Measurements from ENCODE around the gene MRE11.

DNA sequence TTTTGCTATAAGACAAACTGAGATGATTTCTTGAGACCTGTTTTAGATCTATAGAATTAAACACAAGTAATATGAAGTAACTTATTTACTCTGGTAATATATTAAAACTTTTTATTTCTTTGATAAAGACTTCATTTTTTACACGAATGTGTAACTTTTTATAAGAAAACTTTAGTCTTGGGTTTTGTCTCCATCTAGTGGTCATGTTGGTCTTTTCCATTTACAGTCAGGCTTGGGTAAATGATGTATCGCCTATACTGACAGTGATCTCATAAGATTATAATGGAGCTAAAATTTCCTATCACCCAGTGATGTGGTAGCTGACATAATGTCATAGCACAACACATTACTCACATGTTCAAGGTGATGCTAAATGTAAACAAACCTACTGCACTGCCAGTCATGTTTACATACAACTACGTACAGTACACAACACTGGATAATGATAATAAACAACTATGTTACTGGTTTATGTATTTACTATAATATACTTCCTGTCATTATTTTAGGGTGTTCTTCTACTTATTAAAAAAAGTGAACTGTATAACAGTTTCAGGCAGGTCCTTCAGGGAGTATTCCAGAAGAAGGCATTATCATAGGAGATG is 11.1 kb upstream of the MRE11 start:
- no peak for TF ChIP-seq EZH2 (IDR thresholded peaks at IDR 0.05; ENCODE audit: low read length, unreplicated experiment)
- no peak for TF ChIP-seq EZH2phosphoT487 (IDR thresholded peaks at IDR 0.05; ENCODE audit: borderline replicate concordance, low read length)
